Stimulated activated CD4-positive, alpha-beta T cell treated with anti-CD3 and anti-CD28 coated beads, Interleukin-2, amount 100 ng/mL, for 24 hours (primary cell): ENCODE measurements around the gene PPFIBP2.

Experiments
- DNase-seq, 2 donors: peaks; one replicate each; pipeline ENCODE4 v3.0.0-alpha.2; 2020

Gene PPFIBP2

GRCh38 chr11:7528514-7529049, 14.8 kb downstream of the PPFIBP2 start:
- DNase-seq: no peak

- no peak for DNase-seq
Observed at GRCh38 chr11:7530013-7530640, 16.3 kb downstream of the PPFIBP2 start.

GRCh38 chr11:7531011-7531410, 17.2 kb downstream of the PPFIBP2 start:
- no peak for DNase-seq

- DNase-seq: no peak
Observed at GRCh38 chr11:7532405-7533145, 18.8 kb downstream of the PPFIBP2 start.

- DNase-seq: no peak
Observed at GRCh38 chr11:7533199-7534041, 19.6 kb downstream of the PPFIBP2 start.

- no peak for DNase-seq
Observed at GRCh38 chr11:7534042-7534378, 20.2 kb downstream of the PPFIBP2 start.

GRCh38 chr11:7536100-7536499, 22.3 kb downstream of the PPFIBP2 start:
- DNase-seq: peak in 1 of 2 donors; percentile 19

GRCh38 chr11:7537265-7537664, 23.5 kb downstream of the PPFIBP2 start:
- DNase-seq: no peak

GRCh38 chr11:7538031-7538430, 24.2 kb downstream of the PPFIBP2 start:
- DNase-seq: peak in 1 of 2 donors; percentile 14

GRCh38 chr11:7538466-7539454, 25.0 kb downstream of the PPFIBP2 start:
- no peak for DNase-seq

GRCh38 chr11:7540830-7541555, 27.2 kb downstream of the PPFIBP2 start:
- no peak for DNase-seq

GRCh38 chr11:7543302-7543701, 29.5 kb downstream of the PPFIBP2 start:
- DNase-seq: no peak

- no peak for DNase-seq
Observed at GRCh38 chr11:7544021-7544420, 30.2 kb downstream of the PPFIBP2 start.

- DNase-seq: no peak
Observed at GRCh38 chr11:7545611-7546010, 31.8 kb downstream of the PPFIBP2 start.

GRCh38 chr11:7546324-7546791, 32.6 kb downstream of the PPFIBP2 start:
- DNase-seq: no peak

- DNase-seq: no peak
Observed at GRCh38 chr11:7547687-7548086, 33.9 kb downstream of the PPFIBP2 start.

- peak in 1 of 2 donors; percentile 32 for DNase-seq
Observed at GRCh38 chr11:7548659-7549274, 35.0 kb downstream of the PPFIBP2 start.

GRCh38 chr11:7549681-7550080, 35.9 kb downstream of the PPFIBP2 start:
- DNase-seq: no peak

GRCh38 chr11:7551571-7551970, 37.8 kb downstream of the PPFIBP2 start:
- no peak for DNase-seq

- no peak for DNase-seq
Observed at GRCh38 chr11:7552666-7553065, 38.9 kb downstream of the PPFIBP2 start.
